ENCODE results near the gene DSTYK.

Gene DSTYK

GRCh38 chr1:205121660-205122488 is 89.6 kb downstream of the DSTYK start, which contains the start of gene RBBP5:
TSS of gene RBBP5 (minus strand) at chr1:205121978. CDS start at chr1:205121873, 105 bp downstream.
- DNase-seq, result peak; percentile 95

- no peak for DNase-seq
Observed at GRCh38 chr1:205118752-205119151, 92.8 kb downstream of the DSTYK start.

GRCh38 chr1:205111354-205111753 is 100.1 kb downstream of the DSTYK start:
- DNase-seq, result no peak

DNA sequence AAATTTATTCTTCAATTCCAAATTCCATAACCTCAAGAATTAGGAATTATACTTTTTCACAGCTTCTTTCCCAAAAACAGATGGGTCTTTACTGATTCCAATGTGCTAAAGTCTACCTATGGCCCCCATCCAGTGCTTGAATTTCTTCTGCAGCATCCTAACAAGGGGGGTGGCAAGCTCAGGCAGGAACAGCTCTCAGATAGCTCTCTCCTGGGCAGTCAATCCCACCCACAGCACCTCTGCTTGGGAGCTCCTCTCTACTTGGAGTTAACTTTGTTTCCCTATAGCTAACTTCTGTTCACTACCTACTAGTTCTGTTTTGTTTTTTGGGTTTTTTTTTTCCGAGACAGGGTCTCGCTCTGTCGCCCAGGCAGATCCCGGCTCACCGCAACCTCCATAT is 101.8 kb downstream of the DSTYK start:
- no peak for DNase-seq

- DNase-seq, result no peak
Observed at GRCh38 chr1:205109269-205109668, 102.2 kb downstream of the DSTYK start.

- DNase-seq, result no peak
Observed at GRCh38 chr1:205108464-205108863, 103.0 kb downstream of the DSTYK start.

DNA sequence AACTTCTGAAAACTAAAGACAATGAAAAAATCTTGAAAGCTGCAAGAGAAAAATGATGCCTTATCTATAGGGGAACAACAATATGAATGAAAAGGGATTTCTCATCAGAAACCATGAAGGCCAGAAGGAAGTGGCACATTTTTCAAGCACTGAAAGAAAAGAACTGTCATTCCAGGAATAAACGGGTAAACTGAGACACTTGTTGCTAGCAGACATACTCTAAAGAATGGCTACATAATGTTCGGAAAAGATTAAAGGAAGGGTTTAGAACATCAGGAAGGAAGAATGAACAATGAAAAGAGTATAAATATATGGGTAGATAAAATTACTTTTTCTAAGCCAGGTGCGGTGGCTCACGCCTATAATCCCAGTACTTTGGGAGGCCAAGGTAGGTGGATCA is 104.2 kb downstream of the DSTYK start:
- no peak for DNase-seq

- DNase-seq, result no peak
Observed at GRCh38 chr1:205102404-205102803, 109.1 kb downstream of the DSTYK start.

DNA sequence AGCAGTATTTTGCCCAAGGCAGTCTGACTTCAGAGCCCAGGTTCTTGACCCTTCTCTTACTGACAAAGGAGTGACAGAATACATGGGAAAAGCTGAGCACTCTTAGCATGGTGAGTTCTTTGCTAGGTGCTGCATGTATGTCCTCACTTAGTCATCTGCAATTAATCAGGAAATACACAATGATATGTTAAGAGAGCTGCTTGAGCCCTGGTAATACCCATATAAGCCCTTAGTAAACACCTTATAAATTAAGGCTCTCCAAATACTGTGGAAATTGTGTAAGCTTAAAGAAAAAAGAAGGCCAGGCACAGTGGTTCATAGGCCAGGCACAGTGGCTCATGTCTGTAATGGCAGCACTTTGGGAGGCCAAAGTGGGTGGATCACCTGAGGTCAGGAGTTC is 113.3 kb downstream of the DSTYK start:
- no peak for DNase-seq

DNA sequence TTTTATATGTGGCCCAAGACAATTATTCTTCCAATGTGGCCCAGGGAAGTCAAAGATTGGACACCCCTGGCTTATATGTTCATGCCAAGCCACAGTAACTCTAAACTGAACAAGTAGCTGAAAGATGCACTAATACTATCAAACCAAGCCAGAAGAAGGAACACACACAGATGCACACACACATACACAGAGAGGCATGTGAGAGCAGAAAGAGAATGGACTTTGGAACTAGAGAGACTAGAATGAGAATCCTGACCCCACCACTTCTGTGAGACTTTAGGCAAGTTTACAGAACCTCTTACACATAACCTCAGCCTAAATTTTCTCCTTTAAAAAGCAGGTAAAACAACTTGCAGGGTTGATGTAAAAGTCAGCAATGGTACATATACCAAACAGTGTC is 116.1 kb downstream of the DSTYK start:
- no peak for DNase-seq

Data from CD4-positive, alpha-beta T cell treated with Interleukin-6 for 4 hours (primary cell).